ENCODE results near the gene WEE1.

WEE1 gene

DNA sequence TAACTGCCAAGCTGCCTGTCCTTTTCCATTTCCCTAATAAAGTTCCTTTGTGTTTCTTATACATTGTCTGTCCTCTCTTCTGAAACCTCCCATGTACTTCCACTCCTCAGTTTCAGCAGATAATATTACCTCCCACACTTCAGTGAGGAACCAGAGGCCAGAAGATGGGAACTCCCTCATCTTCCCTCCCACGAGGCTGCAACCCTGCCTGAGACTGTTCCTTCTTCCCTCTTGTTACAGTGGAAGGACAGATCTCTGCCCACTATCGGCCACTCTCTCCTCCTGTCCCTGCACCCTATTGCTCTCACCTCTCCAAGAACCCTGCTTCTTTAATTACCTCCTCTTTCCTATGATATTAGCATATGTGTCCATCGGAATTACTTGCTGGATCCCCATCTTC is 52.3 kb downstream of the WEE1 start:
- peak overlapping the region; percentile 97; the same call in 1 of the 2 replicates for H3K27ac ChIP-seq (ENCODE audit: low read depth, low read length)
- peaks cover 39% of the 10 kb centered on the region for H3K4me1 ChIP-seq (ENCODE audit: insufficient read depth, low read length)
- 69% methylated on average over 3 of the region's 3 CpGs for WGBS
- H3K36me3 ChIP-seq (ENCODE audit: insufficient read depth, low read length): no peaks in the 10 kb centered on the region
- no peaks in the 10 kb centered on the region for H3K27me3 ChIP-seq (ENCODE audit: insufficient read depth, low read length)
- H3K9ac ChIP-seq (ENCODE audit: low read depth, low read length): no peak overlapping the region
- H3K9me3 ChIP-seq (ENCODE audit: insufficient read depth, low read depth, low read length): no peaks in the 10 kb centered on the region
- H3K4me3 ChIP-seq (ENCODE audit: low read length): no peak overlapping the region

DNA sequence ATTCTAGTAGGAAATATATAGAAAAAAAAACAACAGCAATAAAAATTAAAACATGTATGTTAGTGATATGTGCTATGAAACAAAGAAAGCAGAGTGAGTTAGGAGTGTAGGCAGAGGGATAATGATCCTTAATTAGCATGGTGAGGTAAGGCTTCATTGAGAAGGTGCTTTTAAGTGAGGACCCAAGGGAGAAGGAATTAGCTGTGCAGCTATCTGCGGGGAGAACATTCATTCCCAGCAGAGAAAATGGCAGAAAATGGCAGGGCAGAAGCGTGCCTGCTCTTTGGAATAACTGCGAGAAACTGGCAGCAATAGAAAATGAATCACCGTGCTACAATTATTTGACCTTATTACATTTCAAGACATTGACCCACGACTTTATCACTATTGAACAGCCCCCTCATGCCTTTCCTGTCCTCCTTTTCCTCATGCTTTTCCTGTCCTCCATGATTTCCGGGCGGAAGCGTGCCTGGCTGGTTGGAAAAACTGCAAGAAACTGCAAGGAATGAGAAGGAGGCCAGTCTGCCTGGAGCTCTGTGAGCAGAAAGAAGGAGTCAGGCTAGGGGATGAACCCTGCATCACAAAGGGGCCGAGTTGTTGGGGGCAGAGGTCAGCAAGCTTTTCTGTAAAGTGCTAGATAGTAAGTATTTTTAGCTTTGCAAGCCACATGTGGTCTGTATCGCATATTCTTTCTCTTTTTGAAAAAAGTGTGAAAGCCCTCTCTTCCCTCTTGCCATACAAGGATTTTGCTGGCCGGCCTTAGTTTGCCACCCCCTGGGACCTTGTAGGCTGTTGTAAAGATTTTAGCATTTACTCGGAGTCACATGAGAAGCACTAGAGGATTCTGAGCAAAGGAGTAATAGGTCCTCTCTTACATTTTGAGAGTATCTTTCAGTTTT is 53.3 kb downstream of the WEE1 start:
- Histone ChIP-seq H3K9me3 (ENCODE audit: insufficient read depth, low read depth, low read length) (no peaks in the 10 kb centered on the region), H3K27ac (ENCODE audit: low read depth, low read length) (peak overlapping the region; percentile 97), H3K36me3 (ENCODE audit: insufficient read depth, low read length) (no peaks in the 10 kb centered on the region), H3K27me3 (ENCODE audit: insufficient read depth, low read length) (no peaks in the 10 kb centered on the region), H3K4me1 (ENCODE audit: insufficient read depth, low read length) (peaks cover 39% of the 10 kb centered on the region), H3K4me3 (ENCODE audit: low read length) (peak overlapping the region; percentile 22; the same call in 1 of the 2 replicates), H3K9ac (ENCODE audit: low read depth, low read length) (peak overlapping the region; percentile 75)
- 17% methylated on average over 12 of the region's 12 CpGs for WGBS

DNA sequence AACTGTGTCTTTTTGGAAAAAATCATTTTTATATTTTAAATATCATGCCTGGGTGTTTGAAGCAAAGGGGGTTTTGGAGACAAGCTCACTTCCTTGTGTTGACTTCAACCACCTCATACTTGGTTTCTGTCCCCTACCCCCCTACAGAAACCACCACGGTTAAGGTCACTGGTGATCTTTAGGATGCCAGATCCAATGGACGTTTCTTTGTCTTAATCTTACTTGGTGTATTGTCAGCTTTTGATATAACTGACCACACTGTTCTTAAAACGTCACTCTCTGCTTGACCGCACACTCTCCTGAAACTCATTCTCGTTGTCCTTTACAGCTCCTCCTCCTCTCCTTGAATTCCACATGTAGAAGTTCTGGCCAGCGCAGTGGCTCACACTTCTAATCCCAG is 55.6 kb downstream of the WEE1 start:
- Histone ChIP-seq H3K4me3 (ENCODE audit: low read length) (no peak overlapping the region), H3K9me3 (ENCODE audit: insufficient read depth, low read depth, low read length) (no peaks in the 10 kb centered on the region), H3K4me1 (ENCODE audit: insufficient read depth, low read length) (peaks cover 39% of the 10 kb centered on the region), H3K36me3 (ENCODE audit: insufficient read depth, low read length) (no peaks in the 10 kb centered on the region), H3K27ac (ENCODE audit: low read depth, low read length) (no peak overlapping the region), H3K27me3 (ENCODE audit: insufficient read depth, low read length) (no peaks in the 10 kb centered on the region), H3K9ac (ENCODE audit: low read depth, low read length) (no peak overlapping the region)
- WGBS: 94% methylated on average over 6 of the region's 6 CpGs

DNA sequence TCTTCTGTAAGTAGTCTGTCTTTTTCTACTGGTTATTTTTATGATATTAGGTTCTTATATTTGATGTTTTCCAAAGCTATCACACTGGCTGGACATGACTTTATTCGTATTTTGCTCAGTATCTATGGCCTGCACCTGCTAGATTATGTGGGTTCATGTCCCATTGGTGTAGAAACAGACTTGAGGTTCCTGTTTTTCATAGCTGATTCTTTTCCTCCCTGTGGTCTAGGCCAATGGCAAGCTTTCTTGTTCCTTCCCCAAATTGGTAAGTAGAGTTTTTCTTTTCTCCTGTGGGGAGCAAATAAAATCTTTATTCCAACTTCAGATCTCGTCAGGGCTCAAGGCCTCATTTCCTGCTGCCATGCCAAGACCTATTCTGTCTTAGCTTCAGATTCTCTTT is 60.2 kb downstream of the WEE1 start:
- no peaks in the 10 kb centered on the region for H3K27me3 ChIP-seq (ENCODE audit: insufficient read depth, low read length)
- H3K9me3 ChIP-seq (ENCODE audit: insufficient read depth, low read depth, low read length): no peaks in the 10 kb centered on the region
- no peaks in the 10 kb centered on the region for H3K36me3 ChIP-seq (ENCODE audit: insufficient read depth, low read length)
- 99% methylated on average over 2 of the region's 2 CpGs for WGBS
- H3K27ac ChIP-seq (ENCODE audit: low read depth, low read length): no peak overlapping the region
- no peak overlapping the region for H3K4me3 ChIP-seq (ENCODE audit: low read length)
- H3K4me1 ChIP-seq (ENCODE audit: insufficient read depth, low read length): peaks cover 3% of the 10 kb centered on the region; the same call in 1 of the 2 replicates
- no peak overlapping the region for H3K9ac ChIP-seq (ENCODE audit: low read depth, low read length)

DNA sequence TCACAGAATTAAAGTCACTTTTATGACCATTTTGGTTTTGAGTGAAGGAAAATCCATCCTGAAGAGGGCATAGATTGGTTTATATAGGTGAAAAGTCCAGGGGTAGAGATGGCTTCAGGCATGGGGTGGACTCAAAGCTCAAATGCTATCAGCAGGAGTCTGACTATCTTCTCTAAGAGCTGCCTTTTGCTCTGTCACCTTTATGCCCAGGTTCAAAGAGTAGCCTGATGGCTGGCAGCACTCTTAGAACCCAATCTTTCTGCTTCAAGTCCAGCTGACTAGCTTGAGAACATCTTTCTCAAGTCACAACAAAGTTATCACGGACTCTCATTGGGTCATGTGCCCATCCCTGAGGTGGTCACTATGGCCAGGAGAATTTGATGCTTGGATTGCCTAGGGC is 63.2 kb downstream of the WEE1 start:
- no peaks in the 10 kb centered on the region for H3K36me3 ChIP-seq (ENCODE audit: insufficient read depth, low read length)
- no peaks in the 10 kb centered on the region for H3K9me3 ChIP-seq (ENCODE audit: insufficient read depth, low read depth, low read length)
- H3K27me3 ChIP-seq (ENCODE audit: insufficient read depth, low read length): no peaks in the 10 kb centered on the region
- no peaks in the 10 kb centered on the region for H3K4me1 ChIP-seq (ENCODE audit: insufficient read depth, low read length)
- 94% methylated on average over 1 of the region's 1 CpG for WGBS
- H3K4me3 ChIP-seq (ENCODE audit: low read length): no peak overlapping the region
- H3K27ac ChIP-seq (ENCODE audit: low read depth, low read length): no peak overlapping the region
- no peak overlapping the region for H3K9ac ChIP-seq (ENCODE audit: low read depth, low read length)

DNA sequence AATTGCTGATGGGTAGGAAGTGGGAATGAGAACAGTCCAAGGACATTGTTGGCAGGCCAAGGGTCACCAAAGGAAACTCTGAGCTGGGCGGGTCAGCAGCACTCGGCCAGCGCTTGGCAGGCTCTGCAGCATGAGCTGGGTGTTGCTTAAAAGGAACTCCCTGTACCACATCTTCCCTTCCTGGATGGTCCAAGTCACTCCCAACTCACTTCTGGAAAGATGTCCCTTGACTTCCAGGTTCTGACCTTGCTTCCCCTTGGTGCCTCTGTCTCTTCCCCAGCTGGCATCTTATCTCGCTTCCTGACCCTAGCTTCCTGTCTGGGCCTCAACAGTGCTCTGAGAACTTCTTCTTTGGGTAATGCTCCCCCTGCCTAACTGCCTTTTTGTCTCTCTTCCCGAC is 65.6 kb downstream of the WEE1 start:
- 92% methylated on average over 5 of the region's 5 CpGs for WGBS
- H3K4me1 ChIP-seq (ENCODE audit: insufficient read depth, low read length): no peaks in the 10 kb centered on the region
- H3K9me3 ChIP-seq (ENCODE audit: insufficient read depth, low read depth, low read length): no peaks in the 10 kb centered on the region
- no peak overlapping the region for H3K9ac ChIP-seq (ENCODE audit: low read depth, low read length)
- no peaks in the 10 kb centered on the region for H3K36me3 ChIP-seq (ENCODE audit: insufficient read depth, low read length)
- no peak overlapping the region for H3K27ac ChIP-seq (ENCODE audit: low read depth, low read length)
- H3K27me3 ChIP-seq (ENCODE audit: insufficient read depth, low read length): no peaks in the 10 kb centered on the region
- no peak overlapping the region for H3K4me3 ChIP-seq (ENCODE audit: low read length)

All from HUES64 (cell line).